PFSK-1 (cell line): ENCODE results near the gene ULBP1.

Experiments
- POLR2AphosphoS5 ChIP-seq: IDR thresholded peaks from 2 replicates; pipeline ENCODE4 v1.6.1; 2012; ENCODE audit warnings: low read depth, mild to moderate bottlenecking, control low read depth, low read length, moderate library complexity
- SIN3A ChIP-seq: IDR thresholded peaks from 2 replicates; pipeline ENCODE4 v1.6.1; 2012; ENCODE audit warnings: mild to moderate bottlenecking, low read length, moderate library complexity, borderline replicate concordance; ENCODE audit not compliant: insufficient read depth
- TAF1 ChIP-seq: IDR thresholded peaks from 2 replicates; pipeline ENCODE4 v1.6.1; 2012; ENCODE audit warnings: low read length, control low read depth, borderline replicate concordance; ENCODE audit not compliant: insufficient read depth
- TF ChIP-seq, protein P1 (sequence below), 2 experiments: IDR thresholded peaks; 2 replicates each; pipeline versions ENCODE4 v1.6.1 to v1.8.0; 2011 to 2012; ENCODE audit warnings: low read depth in 2 of 2, low read length in 2 of 2, control low read depth in 1 of 2, inconsistent platforms in 1 of 2, mild to moderate bottlenecking in 1 of 2, moderate library complexity in 1 of 2; ENCODE audit not compliant: insufficient read depth in 1 of 2

DNA sequence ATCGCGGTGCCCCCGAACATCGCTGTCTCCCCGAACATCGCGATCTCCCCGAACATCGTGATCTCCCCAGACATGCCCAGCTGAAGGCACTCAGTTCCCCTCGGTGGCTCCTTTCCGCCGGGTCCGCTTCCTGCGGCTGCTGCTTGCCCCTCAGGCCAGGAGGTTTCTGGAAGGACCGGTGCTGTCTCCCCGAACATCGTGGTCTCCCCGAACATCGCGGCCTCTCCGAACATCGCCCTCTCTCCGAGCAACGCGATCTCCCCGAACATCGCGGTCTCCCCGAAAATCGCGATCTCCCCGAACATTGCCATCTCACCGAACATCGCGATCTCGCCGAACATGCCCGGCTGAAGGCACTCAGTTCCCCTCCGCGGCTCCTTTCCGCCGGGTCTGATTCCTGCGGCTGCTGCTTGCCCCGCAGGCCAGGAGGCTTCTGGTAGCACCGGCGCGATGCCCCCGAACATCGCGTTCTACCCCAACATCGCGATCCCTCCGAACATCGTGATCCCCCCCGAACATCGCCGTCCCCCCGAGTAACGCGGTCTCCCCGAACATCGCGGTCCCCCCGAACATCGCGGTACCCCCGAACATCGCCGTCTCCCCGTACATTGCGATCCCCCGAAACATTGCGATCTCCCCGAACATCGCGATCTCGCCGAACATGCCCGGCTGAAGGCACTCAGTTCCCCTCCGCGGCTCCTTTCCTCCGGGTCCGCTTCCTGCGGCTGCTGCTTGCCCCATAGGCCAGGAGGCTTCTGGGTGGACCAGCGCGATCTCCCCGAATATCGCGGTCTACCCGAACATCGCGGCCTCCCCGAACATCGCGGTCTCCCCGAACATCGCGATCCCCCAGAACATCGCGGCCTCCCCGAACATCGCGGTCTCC is 808 bp downstream of the ULBP1 start:
- TF ChIP-seq, protein P1, sequence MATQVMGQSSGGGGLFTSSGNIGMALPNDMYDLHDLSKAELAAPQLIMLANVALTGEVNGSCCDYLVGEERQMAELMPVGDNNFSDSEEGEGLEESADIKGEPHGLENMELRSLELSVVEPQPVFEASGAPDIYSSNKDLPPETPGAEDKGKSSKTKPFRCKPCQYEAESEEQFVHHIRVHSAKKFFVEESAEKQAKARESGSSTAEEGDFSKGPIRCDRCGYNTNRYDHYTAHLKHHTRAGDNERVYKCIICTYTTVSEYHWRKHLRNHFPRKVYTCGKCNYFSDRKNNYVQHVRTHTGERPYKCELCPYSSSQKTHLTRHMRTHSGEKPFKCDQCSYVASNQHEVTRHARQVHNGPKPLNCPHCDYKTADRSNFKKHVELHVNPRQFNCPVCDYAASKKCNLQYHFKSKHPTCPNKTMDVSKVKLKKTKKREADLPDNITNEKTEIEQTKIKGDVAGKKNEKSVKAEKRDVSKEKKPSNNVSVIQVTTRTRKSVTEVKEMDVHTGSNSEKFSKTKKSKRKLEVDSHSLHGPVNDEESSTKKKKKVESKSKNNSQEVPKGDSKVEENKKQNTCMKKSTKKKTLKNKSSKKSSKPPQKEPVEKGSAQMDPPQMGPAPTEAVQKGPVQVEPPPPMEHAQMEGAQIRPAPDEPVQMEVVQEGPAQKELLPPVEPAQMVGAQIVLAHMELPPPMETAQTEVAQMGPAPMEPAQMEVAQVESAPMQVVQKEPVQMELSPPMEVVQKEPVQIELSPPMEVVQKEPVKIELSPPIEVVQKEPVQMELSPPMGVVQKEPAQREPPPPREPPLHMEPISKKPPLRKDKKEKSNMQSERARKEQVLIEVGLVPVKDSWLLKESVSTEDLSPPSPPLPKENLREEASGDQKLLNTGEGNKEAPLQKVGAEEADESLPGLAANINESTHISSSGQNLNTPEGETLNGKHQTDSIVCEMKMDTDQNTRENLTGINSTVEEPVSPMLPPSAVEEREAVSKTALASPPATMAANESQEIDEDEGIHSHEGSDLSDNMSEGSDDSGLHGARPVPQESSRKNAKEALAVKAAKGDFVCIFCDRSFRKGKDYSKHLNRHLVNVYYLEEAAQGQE (IDR thresholded peaks at IDR 0.05; ENCODE audit: insufficient read depth in 1 of 2, low read depth in 2 of 2, low read length in 2 of 2), result no peak
- TF ChIP-seq TAF1, result no peak
- no peak for TF ChIP-seq SIN3A
- TF ChIP-seq POLR2AphosphoS5, result no peak
